Measurements from ENCODE around the gene ABCA5.

The ABCA5 gene

GRCh38 chr17:69250641-69251040, 76.3 kb downstream of the ABCA5 start:
- TF ChIP-seq CTCF (IDR thresholded peaks at IDR 0.05; ENCODE audit: low read depth, low read length, missing control alignments), result no peak
- in situ Hi-C loops (cut with HindIII; ENCODE audit: low sequenced_read_pairs), result no loop called here
- no peak overlapping the region for H3K4me3 ChIP-seq (ENCODE audit: low read depth, low read length)
- DNase-seq (ENCODE audit: low read depth), result no peak

- H3K4me3 ChIP-seq (ENCODE audit: low read depth, low read length), result no peak overlapping the region
- TF ChIP-seq CTCF (IDR thresholded peaks at IDR 0.05; ENCODE audit: low read depth, low read length, missing control alignments), result peak; percentile 21
- in situ Hi-C loops (cut with HindIII; ENCODE audit: low sequenced_read_pairs), result no loop called here
- peak; percentile 45 for DNase-seq (ENCODE audit: low read depth)
Observed at GRCh38 chr17:69246726-69247375, 80.1 kb downstream of the ABCA5 start.

GRCh38 chr17:69246202-69246601, 80.7 kb downstream of the ABCA5 start:
- in situ Hi-C loops (cut with HindIII; ENCODE audit: low sequenced_read_pairs), result no loop called here
- no peak overlapping the region for H3K4me3 ChIP-seq (ENCODE audit: low read depth, low read length)
- DNase-seq (ENCODE audit: low read depth), result no peak
- no peak for TF ChIP-seq CTCF (IDR thresholded peaks at IDR 0.05; ENCODE audit: low read depth, low read length, missing control alignments)

- in situ Hi-C loops (cut with HindIII; ENCODE audit: low sequenced_read_pairs), result no loop called here
- no peak overlapping the region for H3K4me3 ChIP-seq (ENCODE audit: low read depth, low read length)
- DNase-seq (ENCODE audit: low read depth), result no peak
- TF ChIP-seq CTCF (IDR thresholded peaks at IDR 0.05; ENCODE audit: low read depth, low read length, missing control alignments), result no peak
Observed at GRCh38 chr17:69245617-69246016, 81.3 kb downstream of the ABCA5 start.

- no peak for TF ChIP-seq CTCF (IDR thresholded peaks at IDR 0.05; ENCODE audit: low read depth, low read length, missing control alignments)
- DNase-seq (ENCODE audit: low read depth), result no peak
- no peak overlapping the region for H3K4me3 ChIP-seq (ENCODE audit: low read depth, low read length)
- in situ Hi-C loops (cut with HindIII; ENCODE audit: low sequenced_read_pairs), result loop anchor here (5.0 kb wide), 2 partner anchors 38 to 453 kb away; no protein-coding TSS in a partner anchor
Observed at GRCh38 chr17:69239611-69240600, 87.0 kb downstream of the ABCA5 start.

- no peak for TF ChIP-seq CTCF (IDR thresholded peaks at IDR 0.05; ENCODE audit: low read depth, low read length, missing control alignments)
- no peak for DNase-seq (ENCODE audit: low read depth)
- in situ Hi-C loops (cut with HindIII; ENCODE audit: low sequenced_read_pairs), result no loop called here
- no peak overlapping the region for H3K4me3 ChIP-seq (ENCODE audit: low read depth, low read length)
Observed at GRCh38 chr17:69236946-69237345, 90.0 kb downstream of the ABCA5 start.

Data from astrocyte of the cerebellum (primary cell).